NCI-H2107 (cell line): Measurements from ENCODE around the gene RGP1.
A peak's percentile ranks its signal among the peaks of the same experiment; 100 is the strongest.

ENCODE experiments used
- DNase-seq: peaks from one replicate; lab custom pipeline; 2025; lab: John Stamatoyannopoulos, UW

RGP1 gene

DNA sequence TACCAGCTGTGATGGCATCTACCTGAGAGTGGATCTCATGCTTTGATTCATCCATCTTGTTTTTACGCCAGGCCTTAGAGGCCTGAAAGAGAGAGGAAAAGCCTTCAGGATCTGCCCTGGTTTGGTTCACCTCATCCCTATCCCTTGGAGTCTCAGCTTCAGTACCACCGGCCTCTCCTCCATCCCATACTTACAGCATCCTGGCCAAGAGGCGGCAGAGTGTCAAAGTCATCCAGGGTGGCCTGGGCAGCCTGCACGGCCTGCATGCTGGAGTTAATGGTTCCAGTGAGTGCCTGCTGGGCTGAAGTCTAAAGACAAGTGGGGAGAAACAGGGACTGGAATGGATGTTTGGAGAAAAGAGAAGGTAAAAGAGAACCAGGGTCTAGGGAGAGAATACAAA, 29.5 kb upstream of the RGP1 start:
- DNase-seq, result no peak

DNA sequence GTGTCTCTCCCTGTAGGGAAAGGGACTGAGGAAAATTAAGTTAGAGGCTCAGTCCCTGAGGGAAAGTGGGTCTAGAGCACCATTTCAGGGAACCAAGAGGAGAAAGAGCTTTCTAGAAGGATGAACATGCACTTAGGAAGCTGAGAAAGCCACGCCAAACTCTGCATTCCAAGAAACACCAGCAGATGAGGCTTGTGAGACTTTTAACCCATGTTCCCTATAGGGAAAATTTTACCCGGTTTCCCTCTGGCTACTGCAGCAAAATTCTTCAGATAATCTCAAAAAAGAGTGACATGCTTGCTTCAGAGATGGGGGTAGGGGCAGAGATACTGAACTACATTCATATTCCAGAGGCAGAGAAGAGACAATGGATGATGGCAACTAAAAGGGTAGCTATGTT, 25.7 kb upstream of the RGP1 start:
- no peak for DNase-seq

DNA sequence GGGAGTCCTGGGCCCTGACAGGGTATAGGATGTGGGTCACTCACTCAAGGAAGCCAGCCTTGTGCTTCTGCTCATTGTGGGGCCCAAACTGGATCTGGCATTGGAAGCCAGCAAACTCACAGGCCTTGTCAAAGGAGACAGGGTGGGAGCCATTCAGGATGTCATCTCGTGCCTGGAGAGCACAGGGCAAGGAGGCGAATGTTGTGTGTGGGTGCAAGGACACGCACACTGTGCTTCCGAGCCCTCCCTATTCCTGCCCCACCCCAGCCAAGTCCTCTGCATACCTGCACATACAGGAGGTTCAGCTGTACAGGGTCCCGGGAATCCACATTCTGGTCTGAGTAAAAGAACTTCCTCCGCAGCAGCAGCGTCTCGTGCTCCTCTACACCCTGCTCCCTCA, 25.2 kb upstream of the RGP1 start:
- DNase-seq, result no peak

DNA sequence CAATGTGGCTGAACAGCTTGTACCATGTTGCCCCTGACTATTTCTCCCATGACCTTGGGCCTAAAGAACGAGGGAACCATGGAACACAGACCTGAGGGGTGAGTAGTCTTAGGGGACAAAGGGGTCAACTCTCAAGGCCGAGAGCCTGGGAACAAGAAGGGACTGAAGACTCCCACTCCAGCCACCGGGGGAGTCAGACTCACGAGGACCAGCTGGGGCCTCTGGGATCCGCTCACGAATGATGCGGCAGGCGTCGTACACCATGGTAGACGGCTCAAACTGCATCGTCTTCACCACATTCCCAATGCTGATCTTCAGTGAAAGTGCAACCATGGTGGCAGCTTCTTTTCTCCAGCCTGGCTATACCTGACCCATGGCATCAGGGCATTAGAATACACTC, 23.7 kb upstream of the RGP1 start:
- no peak for DNase-seq

DNA sequence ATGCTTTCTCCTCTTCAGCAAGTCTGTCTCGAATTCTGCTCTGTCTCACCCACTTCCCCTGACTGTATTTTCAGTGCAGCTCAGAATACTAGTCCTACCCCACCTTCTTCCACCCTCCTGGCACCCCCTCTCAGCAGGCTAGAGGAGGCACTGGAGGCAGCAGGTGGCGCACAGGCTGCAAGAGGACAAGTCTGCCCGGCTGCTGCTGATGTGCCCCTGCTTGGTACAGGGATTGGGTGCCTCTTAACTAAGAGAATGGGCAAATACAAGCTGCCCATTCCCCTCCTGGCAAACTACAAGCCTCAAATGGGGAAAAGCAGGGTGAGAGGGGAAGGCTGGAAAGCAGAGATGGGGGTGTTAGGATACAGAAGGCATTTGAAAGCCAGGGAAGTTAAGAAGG, 22.2 kb upstream of the RGP1 start:
- DNase-seq, result no peak

DNA sequence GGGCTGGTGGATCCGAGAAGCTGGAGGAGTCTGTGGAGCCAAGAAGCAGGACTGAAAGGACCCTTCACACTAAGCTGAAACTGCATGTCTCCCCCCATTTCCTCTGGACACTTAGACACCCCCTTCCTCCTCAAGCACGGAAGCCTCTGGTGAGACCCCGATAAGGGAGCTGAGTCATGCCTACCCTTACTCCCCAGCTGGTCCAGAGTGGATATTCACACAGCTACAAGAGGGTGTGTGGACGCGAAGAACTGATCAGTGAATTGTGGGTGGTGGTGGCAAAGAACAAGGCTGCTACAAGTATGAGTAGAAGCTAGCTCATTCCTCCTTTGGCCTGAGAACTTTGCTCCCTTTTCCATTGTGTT, 21.4 kb upstream of the RGP1 start:
- no peak for DNase-seq

DNA sequence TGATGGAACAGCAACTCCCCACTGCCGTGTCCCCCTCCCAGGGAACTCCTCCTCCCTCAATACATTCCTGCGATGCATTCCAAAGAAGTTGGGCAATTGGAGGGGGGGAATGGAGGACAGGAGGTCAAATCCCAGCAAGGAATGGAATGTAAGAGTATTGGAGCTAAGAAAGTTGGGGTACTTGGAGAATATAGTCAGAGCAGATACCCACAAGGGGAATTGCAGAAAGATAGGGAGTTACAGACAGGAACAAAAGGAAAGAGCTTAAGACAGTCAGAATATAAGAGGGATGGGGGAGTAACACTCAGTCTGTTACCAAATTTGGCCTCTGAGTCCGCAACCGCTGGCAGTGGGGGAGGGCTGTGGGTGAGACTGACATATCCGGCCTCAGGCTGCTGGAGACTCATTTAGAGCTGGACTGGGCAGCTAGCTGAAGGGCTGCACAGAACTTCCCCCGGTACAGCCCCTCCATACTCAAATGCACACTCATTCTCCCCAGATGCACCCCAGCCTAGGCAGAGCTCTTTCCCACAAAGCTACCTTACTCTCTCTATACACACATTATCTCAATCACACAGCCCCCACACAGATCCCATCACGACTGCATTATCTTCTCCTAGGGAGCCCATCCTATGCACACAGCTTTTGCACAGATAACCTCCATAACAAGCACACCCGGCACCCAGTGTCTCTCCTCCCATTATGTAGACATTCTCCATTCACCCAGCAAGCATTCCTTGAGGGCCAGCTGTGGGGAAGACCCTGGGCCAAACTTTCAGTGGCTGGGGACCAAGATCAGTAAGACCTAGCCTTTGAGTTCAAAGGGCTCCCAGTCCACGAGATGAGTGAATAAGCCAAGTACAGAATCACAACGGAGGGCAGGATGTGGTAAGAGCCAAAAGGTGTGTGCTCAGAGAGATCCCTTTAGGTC, 20.8 kb upstream of the RGP1 start:
- DNase-seq, result no peak

DNA sequence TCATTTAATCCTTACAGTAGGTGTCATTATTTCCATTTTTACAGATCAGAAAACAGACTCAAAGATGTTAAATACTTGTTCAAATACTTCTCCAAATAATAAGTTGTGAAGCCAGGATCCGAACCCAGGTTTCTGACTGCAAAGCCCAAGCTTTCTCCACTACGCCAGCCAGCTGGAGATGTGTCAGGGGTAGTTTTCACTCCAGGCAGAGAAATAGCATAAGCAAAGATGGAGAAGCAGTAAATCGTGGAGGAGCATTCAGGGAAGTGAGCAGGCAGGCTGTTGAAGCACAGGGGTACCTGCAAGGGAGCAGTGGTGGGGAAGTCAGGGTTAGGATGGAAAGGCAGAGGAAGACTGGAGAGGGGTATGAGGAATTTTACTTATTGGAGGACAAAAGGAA, 20.0 kb upstream of the RGP1 start:
- no peak for DNase-seq

DNA sequence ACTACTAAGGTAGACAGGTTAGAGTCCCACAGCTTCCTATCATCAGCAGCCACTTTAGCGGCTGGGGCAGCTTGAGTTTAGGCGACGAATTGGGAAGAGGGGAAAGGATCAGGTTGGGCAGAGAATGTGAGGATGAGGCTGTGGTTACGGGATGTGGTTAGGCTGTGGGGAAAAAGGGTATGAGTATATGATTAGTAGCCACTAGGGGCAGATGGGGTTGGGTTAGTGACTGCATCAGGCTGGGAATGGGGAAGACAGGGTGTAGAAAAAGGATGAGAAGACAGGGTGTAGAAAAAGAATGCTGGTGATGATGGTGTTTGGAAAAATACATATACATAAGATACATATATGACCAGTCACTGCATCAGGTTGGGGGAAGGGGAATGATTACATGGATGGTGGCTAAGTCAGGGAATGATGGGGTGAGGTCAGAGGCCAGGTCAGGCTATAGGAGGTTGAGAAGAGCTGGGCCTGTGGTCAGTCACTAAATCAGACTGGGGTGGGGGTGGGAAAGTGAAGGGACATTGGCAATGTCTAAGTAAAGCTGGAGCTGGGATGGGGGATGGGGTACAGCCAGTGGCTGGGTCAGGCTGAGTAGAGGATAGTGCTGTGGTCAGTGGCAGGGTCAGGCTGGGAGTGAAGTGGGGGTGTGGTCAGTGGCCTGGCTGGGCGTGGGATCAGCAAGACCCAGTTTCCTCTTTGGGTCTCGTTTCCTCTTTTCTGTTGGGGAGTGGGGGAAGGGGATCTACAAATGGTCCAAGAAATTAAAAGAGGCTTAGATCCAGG, 19.2 kb upstream of the RGP1 start:
- peak; percentile 27 for DNase-seq

DNA sequence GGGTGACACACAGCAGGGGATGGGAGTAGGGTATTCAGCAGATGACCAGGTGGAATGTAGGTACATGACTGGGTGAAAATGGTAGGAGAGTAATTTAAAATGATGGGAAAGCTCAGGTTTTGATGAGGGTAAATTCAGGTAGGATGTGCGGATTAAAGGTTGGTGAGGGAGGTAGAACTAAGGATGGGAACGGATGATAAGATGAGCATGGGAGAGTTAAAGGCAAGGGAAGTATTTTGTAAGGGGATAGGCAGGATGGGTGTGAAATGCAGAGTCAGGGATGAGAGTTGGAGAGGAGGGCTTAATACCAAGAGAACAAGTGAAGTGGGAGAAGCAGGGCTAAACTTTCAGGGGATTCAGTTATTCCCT, 18.6 kb upstream of the RGP1 start:
- DNase-seq, result no peak

DNA sequence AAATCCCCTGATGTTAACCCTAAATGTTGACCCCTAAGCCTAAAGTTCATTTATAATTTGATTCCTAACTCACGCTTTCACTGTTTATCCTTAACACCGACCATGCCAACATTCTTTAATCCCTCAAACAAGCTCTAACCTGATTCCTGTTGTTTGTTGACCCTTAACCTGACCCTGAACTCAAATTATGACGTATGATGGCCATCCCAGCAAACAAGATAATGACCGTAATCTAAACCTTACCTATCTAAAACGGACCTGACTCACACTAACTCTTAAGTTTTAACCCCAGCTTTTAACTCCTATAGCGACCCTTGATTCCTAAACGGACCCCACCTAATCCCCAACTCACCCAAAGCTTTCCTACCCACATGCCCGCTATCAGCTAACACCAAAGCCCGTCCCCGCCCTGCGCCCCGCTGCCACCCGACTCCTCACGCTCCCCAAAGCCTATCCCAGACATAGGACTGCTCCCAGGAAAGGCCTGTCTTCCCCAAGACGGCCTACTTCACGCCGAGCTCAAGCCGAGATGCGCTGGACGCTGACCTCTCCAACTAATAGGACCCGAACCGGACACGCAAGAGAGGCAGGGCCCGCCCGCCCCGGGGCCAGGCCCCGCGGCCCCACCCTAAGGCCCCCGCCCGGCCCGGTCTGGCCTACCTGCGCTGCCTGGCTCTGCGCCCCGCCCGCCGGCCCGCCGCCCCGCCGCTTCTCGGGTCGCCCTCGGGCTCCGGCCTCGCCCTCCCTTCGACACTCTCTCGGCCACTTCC, 17.5 kb upstream of the RGP1 start:
- DNase-seq, result no peak

DNA sequence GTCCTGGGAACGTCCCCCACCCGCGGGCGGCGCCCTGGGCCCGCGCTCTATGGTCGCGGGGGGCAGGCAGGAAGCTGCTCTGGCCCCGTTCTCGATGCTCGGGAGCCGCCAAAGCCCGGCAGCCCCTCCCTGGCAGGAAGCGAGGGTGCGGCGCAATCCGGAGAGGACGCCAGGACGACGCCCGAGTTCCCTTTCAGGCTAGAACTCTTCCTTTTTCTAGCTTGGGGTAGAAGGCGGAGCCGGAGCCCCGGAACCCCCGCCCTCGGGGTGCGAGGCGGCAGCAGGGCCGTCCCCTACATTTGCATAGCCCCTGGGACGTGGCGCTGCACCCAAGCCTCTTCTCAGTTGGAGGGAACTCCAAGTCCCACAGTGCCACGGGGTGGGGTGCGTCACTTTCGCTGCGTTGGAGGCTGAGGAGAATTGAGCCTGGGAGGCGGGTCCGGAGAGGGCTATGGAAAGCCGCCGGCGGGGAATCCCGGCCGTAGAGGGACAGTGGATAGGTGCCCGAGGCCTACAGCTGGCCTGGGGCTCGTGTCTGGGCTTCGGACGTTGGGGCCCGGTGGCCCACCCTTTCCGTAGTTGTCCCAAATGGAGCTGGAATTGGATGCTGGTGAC, 16.8 kb upstream of the RGP1 start, which contains the start of the genes CREB3 and TLN1:
Gene CREB3, plus strand, starts transcription at position 482 of the 615 bp plus-strand sequence. Its CDS starts 107 bp downstream, at position 589.
Gene TLN1, minus strand, starts transcription at position 11 of the 615 bp plus-strand sequence. CDS start 6,501 bp downstream, outside the sequence.
- peak; percentile 94 for DNase-seq

DNA sequence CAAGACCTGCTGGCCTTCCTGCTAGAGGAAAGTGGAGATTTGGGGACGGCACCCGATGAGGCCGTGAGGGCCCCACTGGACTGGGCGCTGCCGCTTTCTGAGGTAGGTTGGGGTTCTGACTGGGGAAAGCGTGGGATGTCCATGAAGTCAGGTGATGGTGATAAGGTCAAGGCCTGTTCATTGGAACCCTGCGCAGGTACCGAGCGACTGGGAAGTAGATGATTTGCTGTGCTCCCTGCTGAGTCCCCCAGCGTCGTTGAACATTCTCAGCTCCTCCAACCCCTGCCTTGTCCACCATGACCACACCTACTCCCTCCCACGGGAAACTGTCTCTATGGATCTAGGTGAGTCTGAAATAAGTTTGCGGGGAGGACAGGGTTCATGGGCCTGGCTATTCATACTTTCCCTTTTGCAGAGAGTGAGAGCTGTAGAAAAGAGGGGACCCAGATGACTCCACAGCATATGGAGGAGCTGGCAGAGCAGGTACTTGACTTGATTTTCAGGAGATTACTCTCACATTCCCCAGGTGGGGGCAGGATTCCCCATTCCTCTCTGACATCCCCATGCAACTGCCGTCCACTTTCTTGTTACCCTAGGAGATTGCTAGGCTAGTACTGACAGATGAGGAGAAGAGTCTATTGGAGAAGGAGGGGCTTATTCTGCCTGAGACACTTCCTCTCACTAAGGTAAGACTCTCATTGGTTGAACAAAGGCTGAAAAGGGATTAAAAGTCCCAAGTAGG, 16.1 kb upstream of the RGP1 start:
- peak; percentile 8 for DNase-seq

DNA sequence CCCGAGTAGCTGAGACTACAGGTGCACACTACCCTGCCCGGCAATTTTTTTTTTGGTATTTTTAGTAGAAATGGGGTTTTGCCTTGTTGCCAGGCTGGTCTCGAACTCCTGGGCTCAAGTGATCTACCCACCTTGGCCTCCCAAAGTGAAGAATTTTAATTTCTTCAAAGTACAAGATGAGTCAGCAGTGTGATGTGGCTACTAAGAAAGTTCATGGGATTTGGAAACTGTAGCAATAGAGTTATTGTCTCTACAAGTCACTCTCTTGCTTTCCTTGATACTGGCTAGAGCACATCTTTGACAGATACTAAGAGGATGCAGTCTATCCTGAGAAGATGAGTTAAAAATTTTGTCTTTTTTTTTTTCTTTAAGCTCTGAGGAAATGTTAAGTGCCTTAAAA, 15.0 kb upstream of the RGP1 start:
- no peak for DNase-seq

DNA sequence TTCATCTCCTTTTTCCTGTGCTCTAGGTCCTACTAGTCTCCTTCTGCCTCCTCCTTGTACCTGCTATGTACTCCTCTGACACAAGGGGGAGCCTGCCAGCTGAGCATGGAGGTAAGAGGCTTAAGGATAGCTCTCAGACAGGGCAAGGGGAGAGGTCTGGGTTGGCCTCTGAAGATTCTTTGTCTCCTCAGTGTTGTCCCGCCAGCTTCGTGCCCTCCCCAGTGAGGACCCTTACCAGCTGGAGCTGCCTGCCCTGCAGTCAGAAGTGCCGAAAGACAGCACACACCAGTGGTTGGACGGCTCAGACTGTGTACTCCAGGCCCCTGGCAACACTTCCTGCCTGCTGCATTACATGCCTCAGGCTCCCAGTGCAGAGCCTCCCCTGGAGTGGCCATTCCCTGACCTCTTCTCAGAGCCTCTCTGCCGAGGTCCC, 12.9 kb upstream of the RGP1 start:
- DNase-seq, result peak; percentile 39

DNA sequence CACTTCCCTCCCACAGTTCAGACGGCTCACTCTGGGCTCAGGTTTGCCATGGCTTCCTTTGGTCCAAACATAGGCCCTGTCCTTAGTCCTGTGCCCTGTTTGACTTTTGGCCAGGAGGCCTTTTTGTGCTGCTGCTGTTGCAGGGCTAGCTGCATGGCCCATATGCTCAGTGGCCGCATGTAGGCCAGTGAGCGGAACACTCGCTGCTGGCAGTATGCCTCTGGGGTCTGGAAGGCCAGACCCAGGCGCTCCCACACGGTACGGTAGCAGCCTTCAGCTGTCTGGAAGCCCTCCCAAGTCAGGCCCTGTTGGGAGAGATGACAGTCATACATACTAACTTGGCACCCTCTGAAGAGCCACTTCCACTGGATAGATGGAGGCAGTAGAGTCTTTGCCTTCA, 11.9 kb upstream of the RGP1 start:
- no peak for DNase-seq

DNA sequence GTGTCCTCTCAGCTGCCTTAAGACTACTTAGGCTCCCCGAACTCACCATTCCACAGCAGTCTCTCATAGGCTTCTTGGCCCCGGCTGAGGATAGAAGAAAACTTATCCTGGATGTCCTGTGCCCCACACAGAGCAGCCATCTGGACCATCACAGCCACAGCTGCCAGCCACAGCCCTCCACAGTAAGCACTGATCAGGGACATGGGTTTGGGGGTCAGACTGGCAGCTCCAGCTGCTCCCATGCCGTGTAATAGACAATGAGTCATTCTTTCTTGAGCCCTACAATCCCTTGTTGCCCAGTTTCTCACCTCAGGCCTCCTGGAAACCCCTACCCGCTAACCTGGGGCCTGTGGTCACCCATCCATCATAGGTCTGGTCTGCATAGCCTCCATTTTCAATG, 10.9 kb upstream of the RGP1 start:
- DNase-seq, result no peak

DNA sequence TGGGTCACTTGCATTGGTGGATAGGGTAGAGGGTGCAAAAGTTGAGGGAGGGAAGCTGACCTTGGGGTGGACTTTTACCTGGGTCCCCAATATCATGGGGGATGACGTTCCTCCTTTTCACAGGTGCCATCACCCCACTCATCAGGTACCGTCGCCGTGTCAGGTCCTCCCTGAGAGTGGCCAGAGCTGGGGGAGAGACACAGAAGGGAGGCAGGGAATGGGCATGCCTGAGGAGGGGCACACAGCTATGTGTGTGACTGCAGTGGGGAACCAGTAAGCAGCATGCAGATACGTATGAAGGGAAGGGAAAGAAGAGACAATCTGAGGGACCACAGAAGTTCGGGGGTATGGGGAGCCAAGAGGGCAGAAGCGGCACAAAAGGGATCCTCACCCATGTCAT, 10.2 kb upstream of the RGP1 start:
- no peak for DNase-seq

DNA sequence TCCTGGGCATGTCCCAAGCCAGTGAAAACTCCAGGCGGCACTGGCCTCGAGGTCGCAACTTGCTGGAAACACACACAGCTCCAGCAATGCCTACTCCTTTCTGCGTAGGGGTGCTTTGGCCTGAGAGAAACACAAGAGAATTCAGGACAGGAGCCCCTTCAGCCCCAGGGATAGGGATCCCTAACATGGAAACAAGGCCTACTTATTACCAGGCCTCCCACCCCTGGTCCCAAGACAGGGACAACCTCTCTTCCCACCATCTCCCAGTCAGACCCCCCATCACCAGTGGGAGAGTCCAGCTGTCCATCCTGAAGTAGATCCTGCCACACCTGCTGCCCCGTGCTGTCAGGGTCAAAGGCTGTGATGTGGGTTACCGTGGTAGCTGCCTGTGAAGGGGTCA, 8.8 kb upstream of the RGP1 start:
- no peak for DNase-seq

DNA sequence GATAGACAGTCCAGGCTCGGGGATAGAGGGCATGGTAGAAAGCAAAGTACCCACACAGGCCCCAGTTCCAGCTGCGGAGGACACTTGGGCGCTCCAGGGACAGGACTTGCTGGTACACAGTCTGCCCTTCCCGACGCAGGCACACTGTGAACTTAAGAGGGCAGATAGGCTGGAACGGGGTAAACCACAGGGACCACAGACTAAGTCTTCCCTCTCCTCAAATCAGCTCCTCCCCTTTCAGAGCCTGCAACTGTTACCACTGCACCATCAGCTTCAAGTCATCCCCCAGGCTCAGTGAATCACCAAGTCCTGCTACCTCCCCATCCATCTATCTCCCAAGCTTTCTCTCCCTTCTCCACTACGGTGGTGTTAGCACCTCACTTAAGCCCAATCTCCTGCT, 7.3 kb upstream of the RGP1 start:
- no peak for DNase-seq

DNA sequence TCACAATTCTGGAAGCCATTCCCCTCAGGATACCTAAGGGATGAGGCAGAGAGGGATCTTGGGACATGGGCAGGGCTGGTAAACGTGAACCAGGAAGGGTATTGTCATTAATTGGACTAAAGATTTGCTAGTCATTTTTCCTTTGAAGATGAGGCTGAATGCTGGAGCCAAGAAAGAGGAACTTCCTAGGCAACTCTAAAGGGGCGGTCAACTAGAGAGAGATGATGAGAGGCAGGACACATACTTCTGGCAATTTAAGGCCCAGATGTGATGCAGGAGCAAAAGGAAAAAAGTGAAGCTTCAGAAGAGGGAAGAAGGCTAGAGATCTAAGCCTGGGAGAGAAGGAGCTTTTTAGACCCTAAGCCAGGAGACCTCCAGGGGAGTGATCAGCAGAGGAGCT, 5.6 kb upstream of the RGP1 start:
- DNase-seq, result no peak
